ENCODE results near the gene C10orf90.

C10orf90 gene

DNA sequence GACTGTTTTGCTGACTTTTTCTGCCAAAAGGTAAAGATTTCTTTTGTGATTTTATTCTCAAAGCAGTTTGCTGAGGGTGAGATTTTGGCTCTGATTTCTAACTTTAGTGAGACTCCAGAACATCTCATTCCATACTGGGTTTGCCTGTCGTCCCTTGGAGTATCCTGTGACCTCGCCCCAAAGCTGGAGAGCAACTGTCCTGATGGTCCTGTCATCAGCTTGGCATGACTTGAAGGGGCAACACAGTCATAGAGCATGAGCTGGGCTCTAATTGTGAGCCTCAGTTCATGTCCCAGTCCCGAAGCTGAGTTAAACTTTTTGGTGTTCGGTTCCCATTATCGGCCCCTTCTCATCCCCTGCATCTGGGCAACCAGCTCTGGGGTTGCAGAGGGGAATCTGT is 23.4 kb downstream of the C10orf90 start:
- H3K4me3 ChIP-seq (ENCODE audit: low read depth, low read length, poor library complexity, severe bottlenecking): no peak overlapping the region
- H2AFZ ChIP-seq (ENCODE audit: low read length): no peak overlapping the region
- H3K27ac ChIP-seq (ENCODE audit: low read depth, low read length, poor library complexity, severe bottlenecking): no peak overlapping the region
- H4K20me1 ChIP-seq (ENCODE audit: insufficient read depth, low read length): no peaks in the 10 kb centered on the region
- H3K27me3 ChIP-seq (ENCODE audit: insufficient read depth, low read length): no peaks in the 10 kb centered on the region
- H3K36me3 ChIP-seq (ENCODE audit: insufficient read depth, low read length): no peaks in the 10 kb centered on the region
- H3K9ac ChIP-seq (ENCODE audit: low read length): no peak overlapping the region
- H3K9me3 ChIP-seq (ENCODE audit: low read length): no peaks in the 10 kb centered on the region
- no peaks in the 10 kb centered on the region for H3K79me2 ChIP-seq (ENCODE audit: insufficient read depth, low read length)
- H3K4me2 ChIP-seq (ENCODE audit: low read length): no peak overlapping the region
- no peaks in the 10 kb centered on the region for H3K9me2 ChIP-seq (ENCODE audit: low read depth, low read length)
- TF ChIP-seq, protein P1, sequence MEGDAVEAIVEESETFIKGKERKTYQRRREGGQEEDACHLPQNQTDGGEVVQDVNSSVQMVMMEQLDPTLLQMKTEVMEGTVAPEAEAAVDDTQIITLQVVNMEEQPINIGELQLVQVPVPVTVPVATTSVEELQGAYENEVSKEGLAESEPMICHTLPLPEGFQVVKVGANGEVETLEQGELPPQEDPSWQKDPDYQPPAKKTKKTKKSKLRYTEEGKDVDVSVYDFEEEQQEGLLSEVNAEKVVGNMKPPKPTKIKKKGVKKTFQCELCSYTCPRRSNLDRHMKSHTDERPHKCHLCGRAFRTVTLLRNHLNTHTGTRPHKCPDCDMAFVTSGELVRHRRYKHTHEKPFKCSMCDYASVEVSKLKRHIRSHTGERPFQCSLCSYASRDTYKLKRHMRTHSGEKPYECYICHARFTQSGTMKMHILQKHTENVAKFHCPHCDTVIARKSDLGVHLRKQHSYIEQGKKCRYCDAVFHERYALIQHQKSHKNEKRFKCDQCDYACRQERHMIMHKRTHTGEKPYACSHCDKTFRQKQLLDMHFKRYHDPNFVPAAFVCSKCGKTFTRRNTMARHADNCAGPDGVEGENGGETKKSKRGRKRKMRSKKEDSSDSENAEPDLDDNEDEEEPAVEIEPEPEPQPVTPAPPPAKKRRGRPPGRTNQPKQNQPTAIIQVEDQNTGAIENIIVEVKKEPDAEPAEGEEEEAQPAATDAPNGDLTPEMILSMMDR (IDR thresholded peaks at IDR 0.05; ENCODE audit: low read length): no peak
- TF ChIP-seq EZH2 (IDR thresholded peaks at IDR 0.05; ENCODE audit: borderline replicate concordance, low read length): no peak
- H3K4me1 ChIP-seq (ENCODE audit: insufficient read depth, low read length, severe bottlenecking): no peaks in the 10 kb centered on the region
- H3F3A ChIP-seq (ENCODE audit: insufficient read depth, low read length): no peaks in the 10 kb centered on the region

DNA sequence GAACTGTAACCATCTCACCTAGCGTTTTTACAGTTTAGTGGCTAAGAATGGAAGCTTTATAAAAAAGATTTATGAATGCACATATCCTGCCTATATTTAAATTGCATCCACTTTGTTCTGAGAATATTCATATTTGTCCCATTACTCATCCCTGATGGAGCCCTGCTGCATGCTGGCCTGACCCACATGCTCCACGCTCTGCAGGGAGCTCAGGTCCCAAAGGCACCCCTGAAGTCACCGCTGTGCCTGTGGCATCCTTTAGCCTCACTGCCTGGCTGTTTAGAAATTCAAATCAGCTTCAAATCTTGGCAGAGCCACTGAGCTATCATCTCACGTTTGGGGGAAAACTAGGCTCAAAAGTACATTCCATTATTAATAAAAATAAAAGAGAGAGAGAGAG is 24.4 kb downstream of the C10orf90 start:
- no peaks in the 10 kb centered on the region for H3K9me2 ChIP-seq (ENCODE audit: low read depth, low read length)
- no peak for TF ChIP-seq EZH2 (IDR thresholded peaks at IDR 0.05; ENCODE audit: borderline replicate concordance, low read length)
- TF ChIP-seq, protein P1 (IDR thresholded peaks at IDR 0.05; ENCODE audit: low read length): no peak
- H3F3A ChIP-seq (ENCODE audit: insufficient read depth, low read length): no peaks in the 10 kb centered on the region
- H3K27ac ChIP-seq (ENCODE audit: low read depth, low read length, poor library complexity, severe bottlenecking): no peak overlapping the region
- no peaks in the 10 kb centered on the region for H3K9me3 ChIP-seq (ENCODE audit: low read length)
- H3K79me2 ChIP-seq (ENCODE audit: insufficient read depth, low read length): no peaks in the 10 kb centered on the region
- no peaks in the 10 kb centered on the region for H4K20me1 ChIP-seq (ENCODE audit: insufficient read depth, low read length)
- no peak overlapping the region for H3K4me2 ChIP-seq (ENCODE audit: low read length)
- no peak overlapping the region for H3K4me3 ChIP-seq (ENCODE audit: low read depth, low read length, poor library complexity, severe bottlenecking)
- H2AFZ ChIP-seq (ENCODE audit: low read length): no peak overlapping the region
- H3K36me3 ChIP-seq (ENCODE audit: insufficient read depth, low read length): no peaks in the 10 kb centered on the region
- no peaks in the 10 kb centered on the region for H3K4me1 ChIP-seq (ENCODE audit: insufficient read depth, low read length, severe bottlenecking)
- H3K27me3 ChIP-seq (ENCODE audit: insufficient read depth, low read length): no peaks in the 10 kb centered on the region
- no peak overlapping the region for H3K9ac ChIP-seq (ENCODE audit: low read length)

DNA sequence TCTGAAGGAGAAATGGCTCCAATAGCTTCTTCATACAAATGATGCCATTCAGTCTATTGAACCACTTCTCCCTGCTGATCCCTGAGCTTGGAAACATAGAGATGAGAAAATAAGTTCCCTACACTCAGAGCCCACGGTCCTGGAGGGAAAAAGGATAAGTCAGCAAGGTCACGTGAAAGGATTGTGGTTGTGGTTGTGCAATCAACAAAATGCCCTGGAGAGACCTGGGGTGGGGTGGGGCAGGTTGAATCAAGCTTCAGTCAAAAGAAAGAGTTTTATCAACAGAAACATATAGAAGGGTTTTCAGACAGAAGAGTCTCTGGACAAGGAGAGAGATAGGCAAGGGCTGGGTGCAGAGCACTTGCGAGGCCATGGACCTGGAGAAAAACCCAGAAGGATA is 30.1 kb downstream of the C10orf90 start:
- no peaks in the 10 kb centered on the region for H3K79me2 ChIP-seq (ENCODE audit: insufficient read depth, low read length)
- no peaks in the 10 kb centered on the region for H3F3A ChIP-seq (ENCODE audit: insufficient read depth, low read length)
- no peaks in the 10 kb centered on the region for H3K36me3 ChIP-seq (ENCODE audit: insufficient read depth, low read length)
- no peak overlapping the region for H2AFZ ChIP-seq (ENCODE audit: low read length)
- H3K9ac ChIP-seq (ENCODE audit: low read length): no peak overlapping the region
- no peak for TF ChIP-seq EZH2 (IDR thresholded peaks at IDR 0.05; ENCODE audit: borderline replicate concordance, low read length)
- TF ChIP-seq, protein P1 (IDR thresholded peaks at IDR 0.05; ENCODE audit: low read length): no peak
- H3K4me3 ChIP-seq (ENCODE audit: low read depth, low read length, poor library complexity, severe bottlenecking): no peak overlapping the region
- no peaks in the 10 kb centered on the region for H3K9me3 ChIP-seq (ENCODE audit: low read length)
- H3K9me2 ChIP-seq (ENCODE audit: low read depth, low read length): no peaks in the 10 kb centered on the region
- H4K20me1 ChIP-seq (ENCODE audit: insufficient read depth, low read length): no peaks in the 10 kb centered on the region
- no peak overlapping the region for H3K4me2 ChIP-seq (ENCODE audit: low read length)
- no peaks in the 10 kb centered on the region for H3K4me1 ChIP-seq (ENCODE audit: insufficient read depth, low read length, severe bottlenecking)
- H3K27ac ChIP-seq (ENCODE audit: low read depth, low read length, poor library complexity, severe bottlenecking): no peak overlapping the region
- no peaks in the 10 kb centered on the region for H3K27me3 ChIP-seq (ENCODE audit: insufficient read depth, low read length)
